MM.1S (cell line): ENCODE measurements around the gene RAI2.

ENCODE experiments used
- DNase-seq: peaks from one replicate; pipeline ENCODE4 v3.0.0-alpha.2; 2015
- H2AFZ ChIP-seq: fragments of 300-600 bp; sonication (generic); 2 replicates; pipeline ENCODE4 v1.6.0; 2016; ENCODE audit warnings: antibody characterized with exemption, low read length
- H3F3A ChIP-seq: fragments of 300-600 bp; sonication (generic); 2 replicates; pipeline ENCODE4 v1.6.1; 2016; ENCODE audit warnings: mild to moderate bottlenecking, antibody characterized with exemption, low read length, moderate library complexity, mixed read lengths; ENCODE audit not compliant: insufficient read depth
- H3K27ac ChIP-seq: fragments of 300-600 bp; sonication (generic); 2 replicates; pipeline ENCODE4 v1.5.1; 2016; ENCODE audit warnings: mild to moderate bottlenecking, low read length
- H3K27me3 ChIP-seq: fragments of 300-600 bp; sonication (generic); replicated peaks from 2 replicates; pipeline ENCODE4 v1.6.0; 2016; ENCODE audit warnings: low read length; ENCODE audit not compliant: insufficient read depth
- H3K36me3 ChIP-seq: fragments of 300-600 bp; sonication (generic); replicated peaks from 2 replicates; pipeline ENCODE4 v1.6.1; 2016; ENCODE audit warnings: mild to moderate bottlenecking, low read length, mixed read lengths; ENCODE audit not compliant: insufficient read depth
- H3K4me1 ChIP-seq: fragments of 300-600 bp; sonication (generic); 2 replicates; pipeline ENCODE4 v1.6.1; 2016; ENCODE audit warnings: low read length, mixed read lengths
- H3K4me2 ChIP-seq: fragments of 300-600 bp; sonication (generic); 2 replicates; pipeline ENCODE4 v1.6.0; 2016; ENCODE audit warnings: low read depth, low read length
- H3K4me3 ChIP-seq: fragments of 300-600 bp; sonication (generic); 2 replicates; pipeline ENCODE4 v1.5.1; 2016; ENCODE audit warnings: low read length, mixed read lengths
- H3K79me2 ChIP-seq: fragments of 300-600 bp; sonication (generic); 2 replicates; pipeline ENCODE4 v1.6.1; 2016; ENCODE audit warnings: mixed run types, low read length, mixed read lengths
- H3K9ac ChIP-seq: fragments of 300-600 bp; sonication (generic); 2 replicates; pipeline ENCODE4 v1.6.1; 2016; ENCODE audit warnings: low read length, mixed read lengths
- H3K9me2 ChIP-seq: fragments of 300-600 bp; sonication (generic); replicated peaks from 2 replicates; pipeline ENCODE4 v1.6.1; 2016; ENCODE audit warnings: mild to moderate bottlenecking, low read length, mixed read lengths; ENCODE audit not compliant: insufficient read depth
- H3K9me3 ChIP-seq: fragments of 300-600 bp; sonication (generic); replicated peaks from 2 replicates; pipeline ENCODE4 v1.6.1; 2016; ENCODE audit warnings: mild to moderate bottlenecking, low read length, mixed read lengths; ENCODE audit not compliant: insufficient read depth
- H4K20me1 ChIP-seq: fragments of 300-600 bp; sonication (generic); 2 replicates; pipeline ENCODE4 v1.6.1; 2016; ENCODE audit warnings: mild to moderate bottlenecking, low read length, moderate library complexity, mixed read lengths; ENCODE audit not compliant: insufficient read depth
- CTCF ChIP-seq: fragments of 300-600 bp; sonication (generic); IDR thresholded peaks from 2 replicates; pipeline ENCODE4 v1.5.1; 2016; ENCODE audit warnings: antibody characterized with exemption, low read length, mixed read lengths
- EZH2 ChIP-seq: fragments of 300-600 bp; sonication (generic); optimal IDR thresholded peaks from 2 replicates; pipeline ENCODE3; 2017; ENCODE audit warnings: low read depth, mild to moderate bottlenecking, antibody characterized with exemption, low read length, mixed read lengths
- EZH2phosphoT487 ChIP-seq: fragments of 300-600 bp; sonication (generic); IDR thresholded peaks from 2 replicates; pipeline ENCODE4 v1.6.1; 2018; ENCODE audit warnings: antibody characterized with exemption, low read length

RAI2 gene

GRCh38 chrX:17768997-17769396 is 92.1 kb downstream of the RAI2 start:
- Histone ChIP-seq H3K9me3 (no peaks in the 10 kb centered on the region), H3K4me3 (no peak overlapping the region), H3K4me1 (no peaks in the 10 kb centered on the region), H3F3A (no peaks in the 10 kb centered on the region), H3K27ac (no peak overlapping the region), H3K4me2 (no peak overlapping the region), H3K27me3 (no peaks in the 10 kb centered on the region), H4K20me1 (no peaks in the 10 kb centered on the region), H3K79me2 (no peaks in the 10 kb centered on the region), H3K9me2 (no peaks in the 10 kb centered on the region), H3K9ac (no peak overlapping the region), H3K36me3 (no peaks in the 10 kb centered on the region), H2AFZ (no peak overlapping the region)
- DNase-seq: no peak
- TF ChIP-seq CTCF (no peak), EZH2phosphoT487 (no peak), EZH2 (no peak)

- TF ChIP-seq EZH2phosphoT487 (no peak), EZH2 (no peak), CTCF (no peak)
- H3K27ac ChIP-seq: no peak overlapping the region
- no peak overlapping the region for H3K4me3 ChIP-seq
- H3K36me3 ChIP-seq: no peaks in the 10 kb centered on the region
- H3F3A ChIP-seq: no peaks in the 10 kb centered on the region
- H4K20me1 ChIP-seq: no peaks in the 10 kb centered on the region
- no peak overlapping the region for H2AFZ ChIP-seq
- H3K9ac ChIP-seq: no peak overlapping the region
- no peaks in the 10 kb centered on the region for H3K9me3 ChIP-seq
- no peak overlapping the region for H3K4me2 ChIP-seq
- H3K9me2 ChIP-seq: no peaks in the 10 kb centered on the region
- no peaks in the 10 kb centered on the region for H3K4me1 ChIP-seq
- DNase-seq: no peak
- H3K27me3 ChIP-seq: no peaks in the 10 kb centered on the region
- no peaks in the 10 kb centered on the region for H3K79me2 ChIP-seq
Measured at GRCh38 chrX:17767734-17768133, 93.4 kb downstream of the RAI2 start.

GRCh38 chrX:17759990-17760389 is 101.1 kb downstream of the RAI2 start:
- Histone ChIP-seq H3K27ac (no peak overlapping the region), H3K36me3 (no peaks in the 10 kb centered on the region), H3K9me3 (no peaks in the 10 kb centered on the region), H3F3A (no peaks in the 10 kb centered on the region), H3K4me1 (peaks cover 12% of the 10 kb centered on the region; the same call in 1 of the 2 replicates), H3K9me2 (no peaks in the 10 kb centered on the region), H3K27me3 (no peaks in the 10 kb centered on the region), H3K4me3 (no peak overlapping the region), H3K79me2 (no peaks in the 10 kb centered on the region), H3K9ac (no peak overlapping the region), H3K4me2 (no peak overlapping the region), H2AFZ (no peak overlapping the region), H4K20me1 (no peaks in the 10 kb centered on the region)
- DNase-seq: no peak
- TF ChIP-seq EZH2phosphoT487: no peak
- no peak for TF ChIP-seq CTCF
- TF ChIP-seq EZH2: no peak
